GM23248 (cell line): ENCODE data around the gene NBEA. TPM values are rescaled to one million over a fixed set of nuclear protein-coding genes. Genes with fewer than 3 reads are reported as not detected.

Experiments
- DNase-seq: peaks from one replicate; pipeline ENCODE4 v3.0.0-alpha.2; 2015
- H2AFZ ChIP-seq: fragments of 200-600 bp; sonication (generic); 2 replicates; pipeline ENCODE4 v1.6.1; 2016; ENCODE audit warnings: antibody characterized with exemption
- H3F3A ChIP-seq: fragments of 200-600 bp; sonication (generic); 2 replicates; pipeline ENCODE4 v1.6.1; 2016; ENCODE audit warnings: mild to moderate bottlenecking, antibody characterized with exemption, mixed run types; ENCODE audit not compliant: insufficient read depth
- H3K27ac ChIP-seq: fragments of 200-600 bp; sonication (generic); 2 replicates; pipeline ENCODE4 v1.5.1; 2016; ENCODE audit warnings: mild to moderate bottlenecking
- H3K27me3 ChIP-seq: fragments of 200-600 bp; sonication (generic); replicated peaks from 2 replicates; pipeline ENCODE4 v1.6.1; 2016; ENCODE audit warnings: mild to moderate bottlenecking; ENCODE audit not compliant: insufficient read depth
- H3K36me3 ChIP-seq: fragments of 200-600 bp; sonication (generic); 2 replicates; pipeline ENCODE4 v1.6.1; 2016; ENCODE audit warnings: low read depth, mild to moderate bottlenecking
- H3K4me1 ChIP-seq: fragments of 200-600 bp; sonication (generic); 2 replicates; pipeline ENCODE4 v1.6.1; 2016; ENCODE audit warnings: mild to moderate bottlenecking; ENCODE audit not compliant: insufficient read depth
- H3K4me2 ChIP-seq: fragments of 200-600 bp; sonication (generic); one replicate; pipeline ENCODE4 v1.6.1; 2016; ENCODE audit warnings: mild to moderate bottlenecking; ENCODE audit not compliant: unreplicated experiment
- H3K4me3 ChIP-seq: fragments of 200-600 bp; sonication (generic); 2 replicates; pipeline ENCODE4 v1.5.1; 2016; ENCODE audit warnings: mild to moderate bottlenecking
- H3K79me2 ChIP-seq: fragments of 200-600 bp; sonication (generic); 2 replicates; pipeline ENCODE4 v1.6.1; 2016; ENCODE audit warnings: mild to moderate bottlenecking; ENCODE audit not compliant: insufficient read depth
- H3K9ac ChIP-seq: fragments of 200-600 bp; sonication (generic); 2 replicates; pipeline ENCODE4 v1.6.1; 2016; ENCODE audit warnings: mild to moderate bottlenecking
- H3K9me2 ChIP-seq: fragments of 200-600 bp; sonication (generic); 2 replicates; pipeline ENCODE4 v1.6.1; 2016; ENCODE audit warnings: mixed run types, mild to moderate bottlenecking, moderate library complexity; ENCODE audit not compliant: insufficient read depth
- H3K9me3 ChIP-seq: fragments of 200-600 bp; sonication (generic); one replicate; pipeline ENCODE4 v1.6.1; 2017; ENCODE audit warnings: low read depth
- H4K20me1 ChIP-seq: fragments of 200-600 bp; sonication (generic); 2 replicates; pipeline ENCODE4 v1.6.0; 2016; ENCODE audit not compliant: insufficient read depth
- EZH2 ChIP-seq: fragments of 200-600 bp; sonication (generic); IDR thresholded peaks from 2 replicates; pipeline ENCODE4 v1.6.1; 2018; ENCODE audit warnings: antibody characterized with exemption, mild to moderate bottlenecking; ENCODE audit not compliant: insufficient read depth, poor library complexity, severe bottlenecking
- EZH2phosphoT487 ChIP-seq: fragments of 200-600 bp; sonication (generic); IDR thresholded peaks from 2 replicates; pipeline ENCODE4 v1.6.1; 2018; ENCODE audit warnings: antibody characterized with exemption, moderate library complexity, mild to moderate bottlenecking, low read depth; ENCODE audit not compliant: insufficient read depth
- WGBS, 2 experiments: methylation state at CpG; one replicate each; pipeline ENCODE4 v1.1.6; 2015 to 2017; ENCODE audit warnings: low lambda C conversion rate in 2 of 2, low coverage in 1 of 2; ENCODE audit errors: missing lambda C conversion rate in 2 of 2; 5-methylcytosine and 5-hydroxymethylcytosine counted together
- in situ Hi-C: fragments of 300-500 bp; cut with MboI; formaldehyde crosslinking; loops from 2 replicates; pipeline ENCODE4 v1.15.0; 2020
- polyA plus RNA-seq: library from polyadenylated mRNA; unstranded; fragments of >200 nt; fragmentation: Nextera tagmentation; extraction: Ambion mirVana; gene quantifications from 2 replicates; pipeline ENCODE4 v1.2.1, GENCODE V29; 2016
- total RNA-seq: library from RNA; depleted of rRNA; stranded (reverse); fragments of >200 nt; shearing (Covaris generic); gene quantifications from 2 replicates; pipeline ENCODE4 v1.2.3, GENCODE V29; 2014

NBEA gene
- total and polyA plus RNA-seq, 2 experiments from 2014 or later, result 1.9 to 3.7 TPM

DNA sequence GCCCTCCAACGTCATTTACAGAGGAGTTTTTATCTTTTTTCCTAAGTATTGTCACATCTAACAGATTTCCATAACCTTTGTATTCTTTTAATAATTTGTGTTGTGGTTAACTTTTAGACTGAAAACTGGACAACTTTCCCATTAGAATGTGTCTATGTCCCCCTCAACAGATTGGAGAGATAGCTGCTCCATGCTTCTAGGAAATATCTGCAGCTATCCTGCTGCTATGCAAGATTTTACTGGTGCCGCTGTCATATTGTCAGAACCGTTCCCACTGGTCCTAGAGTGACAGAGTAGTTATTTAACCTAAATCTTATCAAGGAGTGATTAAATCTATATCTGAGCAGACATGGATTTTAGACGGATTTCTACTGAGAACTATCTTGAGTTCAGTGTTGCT lies 404.4 kb downstream of the NBEA start:
- no peaks in the 10 kb centered on the region for H3K27me3 ChIP-seq
- H2AFZ ChIP-seq, result no peak overlapping the region
- no peaks in the 10 kb centered on the region for H3F3A ChIP-seq
- H3K9me3 ChIP-seq, result no peaks in the 10 kb centered on the region
- no peak overlapping the region for H3K27ac ChIP-seq
- in situ Hi-C loops, result no loop called here
- H3K9ac ChIP-seq, result no peak overlapping the region
- no peak overlapping the region for H3K4me2 ChIP-seq
- H4K20me1 ChIP-seq, result no peaks in the 10 kb centered on the region
- no peaks in the 10 kb centered on the region; the same call in 1 of the 2 replicates for H3K9me2 ChIP-seq
- no peak for TF ChIP-seq EZH2
- TF ChIP-seq EZH2phosphoT487, result no peak
- no peak for DNase-seq
- no peaks in the 10 kb centered on the region for H3K4me1 ChIP-seq
- no peaks in the 10 kb centered on the region for H3K36me3 ChIP-seq
- H3K4me3 ChIP-seq, result no peak overlapping the region
- H3K79me2 ChIP-seq, result no peaks in the 10 kb centered on the region
- 84 to 85% methylated on average over 4 of the region's 4 CpGs for WGBS, 2 experiments

DNA sequence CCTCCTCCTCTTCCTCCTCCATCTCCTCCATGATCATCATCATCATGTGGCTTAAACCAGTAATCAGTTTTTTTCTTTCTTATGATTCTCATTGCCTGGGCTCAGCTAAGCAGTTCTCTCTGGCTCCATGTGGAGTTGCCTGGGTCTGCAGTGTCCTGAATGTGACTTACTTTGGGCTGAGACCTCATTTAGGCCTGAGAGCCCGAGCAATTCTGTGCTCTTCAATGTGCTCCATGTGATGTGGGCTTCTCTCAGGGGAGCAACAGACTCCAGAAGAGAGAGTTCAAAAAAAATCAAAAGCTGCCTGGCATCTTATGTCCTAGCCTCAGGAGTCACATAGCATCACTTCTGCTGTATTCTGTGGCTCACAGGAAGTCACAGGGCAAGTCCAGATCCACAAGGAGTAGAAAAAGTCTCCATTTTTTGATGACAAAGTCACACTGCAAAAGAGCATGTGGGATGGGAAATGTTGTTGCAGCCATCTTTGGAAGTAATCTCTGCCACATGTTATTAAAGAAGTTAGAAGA lies 405.7 kb downstream of the NBEA start:
- H3K27me3 ChIP-seq, result no peaks in the 10 kb centered on the region
- H4K20me1 ChIP-seq, result no peaks in the 10 kb centered on the region
- H3K9me2 ChIP-seq, result no peaks in the 10 kb centered on the region; the same call in 1 of the 2 replicates
- H3F3A ChIP-seq, result no peaks in the 10 kb centered on the region
- in situ Hi-C loops, result no loop called here
- no peak overlapping the region for H2AFZ ChIP-seq
- H3K4me3 ChIP-seq, result no peak overlapping the region
- no peak overlapping the region for H3K27ac ChIP-seq
- H3K4me1 ChIP-seq, result no peaks in the 10 kb centered on the region
- DNase-seq, result no peak
- no peaks in the 10 kb centered on the region for H3K79me2 ChIP-seq
- no peaks in the 10 kb centered on the region for H3K36me3 ChIP-seq
- WGBS, 2 experiments, result 60 to 94% methylated on average over 1 of the region's 1 CpG
- TF ChIP-seq EZH2phosphoT487 (no peak), EZH2 (no peak)
- no peaks in the 10 kb centered on the region for H3K9me3 ChIP-seq
- H3K9ac ChIP-seq, result no peak overlapping the region
- H3K4me2 ChIP-seq, result no peak overlapping the region

DNA sequence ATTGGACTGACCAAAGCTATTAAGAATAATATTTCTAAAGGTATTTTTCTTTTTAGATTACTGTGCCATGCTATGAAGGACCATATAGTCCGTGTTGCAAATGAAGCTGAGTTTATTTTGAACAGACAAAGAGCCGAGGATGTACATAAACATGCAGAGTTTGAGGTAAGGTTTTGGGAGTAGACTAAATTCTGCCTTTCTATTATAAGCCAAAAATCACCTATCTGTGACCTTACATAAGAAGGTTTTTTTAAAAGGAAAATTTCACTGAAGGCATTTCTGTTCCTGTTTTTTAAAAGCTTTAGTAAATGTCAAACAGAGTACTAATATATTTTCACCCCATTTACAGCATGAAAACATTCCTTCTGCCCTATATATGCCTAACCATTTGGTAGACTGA lies 407.0 kb downstream of the NBEA start:
- H3K27ac ChIP-seq, result no peak overlapping the region
- no peak overlapping the region for H2AFZ ChIP-seq

DNA sequence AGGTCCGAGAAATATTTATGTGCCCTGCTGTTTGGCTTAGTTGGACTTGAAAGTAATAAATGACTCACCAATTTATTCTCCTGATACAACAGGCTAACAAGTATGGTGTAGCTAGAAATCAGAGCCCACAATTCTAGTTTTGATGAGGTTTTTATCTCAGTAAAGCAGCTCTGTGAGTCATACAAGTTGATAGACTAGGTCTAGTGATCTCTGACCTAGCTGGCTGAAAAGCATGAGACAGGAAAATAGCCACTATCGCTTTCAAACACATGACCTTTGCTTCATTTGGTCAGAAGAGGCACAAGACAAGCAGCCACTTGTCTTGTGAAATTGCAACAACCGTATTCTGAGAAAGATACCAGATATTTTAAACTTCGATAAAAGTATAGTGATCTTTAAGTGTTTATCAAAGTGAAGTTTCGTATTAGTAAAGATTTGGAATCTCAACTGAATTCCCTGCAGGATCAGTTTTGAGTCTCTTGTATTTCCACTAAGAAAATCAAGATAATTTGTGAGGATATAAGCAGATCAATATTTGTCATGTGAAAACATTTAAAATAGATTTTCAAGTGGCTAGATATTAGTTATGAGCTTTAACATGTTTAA lies 407.7 kb downstream of the NBEA start:
- TF ChIP-seq EZH2 (no peak), EZH2phosphoT487 (no peak)
- Histone ChIP-seq H3K9ac (no peak overlapping the region), H4K20me1 (no peaks in the 10 kb centered on the region), H3K27ac (no peak overlapping the region), H3K9me2 (no peaks in the 10 kb centered on the region), H3K4me1 (no peaks in the 10 kb centered on the region), H3K4me2 (no peak overlapping the region), H3F3A (no peaks in the 10 kb centered on the region), H3K36me3 (no peaks in the 10 kb centered on the region), H2AFZ (no peak overlapping the region), H3K9me3 (no peaks in the 10 kb centered on the region), H3K27me3 (no peaks in the 10 kb centered on the region), H3K4me3 (no peak overlapping the region), H3K79me2 (no peaks in the 10 kb centered on the region)
- WGBS, 2 experiments, result 86 to 87% methylated on average over 5 of the region's 5 CpGs
- in situ Hi-C loops, result no loop called here
- DNase-seq, result no peak

More for the DNA sequence above, 407.0 kb downstream of the NBEA start:
- Histone ChIP-seq H3K9me2 (no peaks in the 10 kb centered on the region; the same call in 1 of the 2 replicates), H3F3A (no peaks in the 10 kb centered on the region), H3K36me3 (no peaks in the 10 kb centered on the region), H3K9ac (no peak overlapping the region), H3K4me2 (no peak overlapping the region), H3K27me3 (no peaks in the 10 kb centered on the region), H3K79me2 (no peaks in the 10 kb centered on the region), H4K20me1 (no peaks in the 10 kb centered on the region), H3K4me1 (no peaks in the 10 kb centered on the region), H3K4me3 (no peak overlapping the region), H3K9me3 (no peaks in the 10 kb centered on the region)
- WGBS, 2 experiments, result 89 to 90% methylated on average over 2 of the region's 2 CpGs
- TF ChIP-seq EZH2, result no peak
- no peak for TF ChIP-seq EZH2phosphoT487
- DNase-seq, result no peak
- in situ Hi-C loops, result no loop called here

DNA sequence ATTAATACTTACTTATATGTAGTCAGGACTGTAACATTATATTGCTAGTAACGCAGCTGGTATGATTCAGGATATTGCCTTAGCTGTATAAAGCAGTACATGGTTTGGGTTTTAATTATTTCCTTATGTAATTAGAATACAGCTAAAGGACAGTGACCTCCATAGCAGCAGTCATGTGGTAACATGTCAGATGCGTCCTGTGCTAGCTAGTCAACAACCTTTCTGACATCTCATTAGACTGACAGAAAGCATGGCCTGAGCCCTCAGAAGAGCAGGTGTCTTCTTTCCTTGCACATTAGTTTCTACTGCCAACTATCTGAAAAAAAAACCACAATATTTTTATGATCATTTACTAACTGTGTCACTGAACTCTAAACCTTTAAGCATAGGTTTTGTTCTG lies 412.2 kb downstream of the NBEA start:
- Histone ChIP-seq H3F3A (no peaks in the 10 kb centered on the region), H3K79me2 (no peaks in the 10 kb centered on the region), H3K4me3 (no peak overlapping the region), H3K27me3 (no peaks in the 10 kb centered on the region), H3K9me2 (no peaks in the 10 kb centered on the region), H3K4me1 (no peaks in the 10 kb centered on the region), H3K4me2 (no peak overlapping the region), H3K9me3 (no peaks in the 10 kb centered on the region), H3K36me3 (no peaks in the 10 kb centered on the region), H3K9ac (no peak overlapping the region), H4K20me1 (no peaks in the 10 kb centered on the region), H2AFZ (no peak overlapping the region), H3K27ac (no peak overlapping the region)
- DNase-seq, result no peak
- in situ Hi-C loops, result no loop called here
- TF ChIP-seq EZH2, result no peak
- no peak for TF ChIP-seq EZH2phosphoT487
- 70 to 74% methylated on average over 2 of the region's 2 CpGs for WGBS, 2 experiments
